GM19463 (cell line): ENCODE results near the gene KCNQ1.

Experiments
- ATAC-seq: cut with Tn5 transposase; IDR thresholded peaks from one replicate; pipeline ENCODE4 v1.9.1; 2021; ENCODE audit warnings: mild to moderate bottlenecking, moderate library complexity; ENCODE audit not compliant: unreplicated experiment

The KCNQ1 gene

GRCh38 chr11:2739531-2740274 lies 294.9 kb downstream of the KCNQ1 start:
- ATAC-seq, result no peak

GRCh38 chr11:2740275-2740940 lies 295.6 kb downstream of the KCNQ1 start:
- ATAC-seq, result no peak

DNA sequence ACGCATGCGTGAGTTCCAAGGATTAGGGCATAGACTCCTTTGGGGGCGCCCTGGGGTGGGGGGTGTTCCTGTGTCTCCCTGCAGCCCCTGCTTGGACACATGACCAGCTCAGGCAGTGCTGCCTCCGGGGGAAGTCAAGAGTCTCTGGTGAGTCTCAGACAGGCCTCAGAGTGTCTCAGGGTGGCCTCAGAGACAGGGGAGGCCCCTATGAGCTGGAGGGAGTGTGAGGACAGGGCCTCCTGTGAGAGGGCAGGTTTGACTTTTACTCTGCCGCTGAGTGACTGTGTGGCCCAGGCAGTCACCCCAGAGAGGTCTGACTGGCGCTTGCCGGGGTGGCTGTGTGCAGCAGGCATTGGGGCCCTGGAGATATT lies 296.2 kb downstream of the KCNQ1 start:
- no peak for ATAC-seq

- ATAC-seq, result no peak
Measured at GRCh38 chr11:2741377-2742131, 296.7 kb downstream of the KCNQ1 start.

- no peak for ATAC-seq
Measured at GRCh38 chr11:2742201-2742600, 297.4 kb downstream of the KCNQ1 start.

GRCh38 chr11:2742611-2743426 lies 298.0 kb downstream of the KCNQ1 start:
- ATAC-seq, result no peak

DNA sequence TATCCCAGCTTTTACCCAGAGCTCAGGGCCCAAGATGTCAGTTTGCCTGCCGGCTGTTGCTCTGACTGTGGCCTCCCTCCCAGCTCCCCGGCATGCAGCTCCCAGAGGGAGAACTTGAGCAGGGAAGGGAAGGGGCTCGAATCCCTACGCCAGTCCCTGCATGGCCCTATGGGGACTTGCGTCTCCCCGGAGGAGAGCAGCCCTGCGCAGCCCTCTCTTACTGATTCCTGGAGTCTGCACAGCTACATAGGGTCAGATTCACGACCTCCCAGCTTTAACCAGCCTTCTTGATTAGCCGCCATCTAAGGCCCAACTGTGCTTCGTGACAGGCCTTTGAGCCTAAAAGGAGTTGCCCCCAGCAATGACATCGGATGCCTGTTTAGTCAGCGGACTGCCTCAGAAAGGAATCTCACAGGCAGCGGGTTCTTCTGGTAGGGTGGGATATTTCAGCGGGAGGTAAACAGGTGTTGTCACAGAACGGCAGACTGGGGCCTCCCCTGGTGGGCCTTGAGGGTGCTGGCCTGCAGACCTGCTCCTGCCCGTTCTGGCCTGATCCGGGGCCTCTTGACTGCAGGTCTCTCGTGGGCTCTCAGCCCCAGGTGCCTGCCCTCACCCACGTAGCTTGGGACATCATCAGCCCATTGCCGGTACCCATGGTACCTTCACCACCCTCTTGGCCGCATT lies 298.8 kb downstream of the KCNQ1 start:
- no peak for ATAC-seq

- no peak for ATAC-seq
Measured at GRCh38 chr11:2744166-2744565, 299.4 kb downstream of the KCNQ1 start.

- ATAC-seq, result no peak
Measured at GRCh38 chr11:2745511-2745910, 300.7 kb downstream of the KCNQ1 start.

DNA sequence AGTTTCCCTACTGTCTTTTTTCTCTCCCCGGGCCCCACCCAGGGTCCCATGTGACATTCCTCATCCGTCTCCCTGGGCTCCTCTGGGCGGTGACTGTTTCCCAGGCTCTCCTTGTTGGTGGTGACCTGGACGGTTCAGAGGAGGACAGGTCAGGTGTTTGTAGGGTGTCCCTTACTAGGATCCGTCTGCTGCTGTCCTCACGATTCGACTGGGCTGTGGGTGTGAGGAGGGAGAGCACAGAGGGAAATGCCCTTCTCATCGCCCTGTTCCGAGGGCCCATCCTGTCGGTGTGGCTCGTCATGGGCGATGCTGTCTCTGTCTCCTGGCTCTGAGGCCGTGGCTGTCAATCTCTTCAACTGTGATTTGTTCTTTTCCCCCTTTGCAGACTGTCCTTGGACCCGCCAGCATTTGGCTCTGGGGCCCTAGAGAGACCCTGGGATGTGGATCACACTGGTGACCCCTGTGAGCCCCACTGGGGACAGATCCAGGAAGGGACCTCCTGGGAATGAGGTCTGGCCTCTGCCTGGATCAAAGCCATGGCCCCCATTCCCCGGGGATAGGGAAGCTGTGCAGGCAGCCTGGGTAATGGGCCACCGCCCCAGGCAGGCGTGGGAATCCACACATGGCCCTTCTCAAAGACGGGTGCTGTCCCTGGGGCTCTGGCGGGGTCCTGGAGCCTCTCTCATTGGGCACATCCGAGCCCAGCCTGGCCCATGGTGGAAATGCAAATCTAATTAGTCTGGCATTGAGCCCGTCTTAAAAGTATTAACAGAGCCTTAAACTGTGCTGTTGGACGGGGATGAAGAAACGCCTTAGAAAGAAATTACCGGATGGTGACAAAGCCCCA lies 301.8 kb downstream of the KCNQ1 start:
- no peak for ATAC-seq

DNA sequence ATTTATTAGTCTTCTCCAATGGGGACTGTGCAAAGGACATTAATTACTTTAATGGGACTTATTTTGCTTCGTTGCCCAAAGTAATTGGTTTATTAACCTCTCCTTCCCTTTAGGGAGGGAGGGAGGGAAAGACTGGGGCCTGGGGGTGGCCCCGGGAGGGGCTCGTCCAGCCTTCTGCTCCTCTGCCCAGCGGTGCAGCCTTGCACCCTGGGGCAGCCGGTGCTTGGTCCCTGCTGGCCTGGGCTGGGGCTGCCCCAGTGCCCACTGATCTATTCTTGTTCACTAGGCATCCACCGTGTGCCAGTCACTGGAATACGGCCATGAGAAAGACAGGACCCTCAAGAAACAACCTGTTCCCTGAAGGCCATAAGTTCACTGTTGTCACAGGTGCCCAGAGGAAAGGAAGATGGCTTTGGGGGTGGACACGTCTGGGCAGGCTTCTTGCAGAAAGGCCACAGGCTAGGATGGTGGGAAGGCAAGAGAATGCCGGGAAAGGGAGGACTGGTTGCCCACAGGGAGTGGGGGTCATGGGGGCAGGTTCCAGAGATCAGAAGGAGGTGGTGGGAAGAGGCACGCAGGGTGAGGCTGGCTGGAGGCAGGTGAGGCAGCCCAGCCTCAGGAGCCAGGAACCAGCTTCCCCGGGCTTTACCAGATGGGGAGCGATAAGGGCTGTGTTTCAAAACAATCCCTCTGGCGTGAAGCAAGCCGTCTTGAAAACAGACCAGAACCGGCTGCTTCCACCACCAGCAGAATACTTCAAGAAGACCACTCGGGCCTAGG lies 302.6 kb downstream of the KCNQ1 start:
- ATAC-seq, result no peak

GRCh38 chr11:2748061-2748813 lies 303.4 kb downstream of the KCNQ1 start:
- no peak for ATAC-seq

- no peak for ATAC-seq
Measured at GRCh38 chr11:2748814-2749554, 304.2 kb downstream of the KCNQ1 start.

DNA sequence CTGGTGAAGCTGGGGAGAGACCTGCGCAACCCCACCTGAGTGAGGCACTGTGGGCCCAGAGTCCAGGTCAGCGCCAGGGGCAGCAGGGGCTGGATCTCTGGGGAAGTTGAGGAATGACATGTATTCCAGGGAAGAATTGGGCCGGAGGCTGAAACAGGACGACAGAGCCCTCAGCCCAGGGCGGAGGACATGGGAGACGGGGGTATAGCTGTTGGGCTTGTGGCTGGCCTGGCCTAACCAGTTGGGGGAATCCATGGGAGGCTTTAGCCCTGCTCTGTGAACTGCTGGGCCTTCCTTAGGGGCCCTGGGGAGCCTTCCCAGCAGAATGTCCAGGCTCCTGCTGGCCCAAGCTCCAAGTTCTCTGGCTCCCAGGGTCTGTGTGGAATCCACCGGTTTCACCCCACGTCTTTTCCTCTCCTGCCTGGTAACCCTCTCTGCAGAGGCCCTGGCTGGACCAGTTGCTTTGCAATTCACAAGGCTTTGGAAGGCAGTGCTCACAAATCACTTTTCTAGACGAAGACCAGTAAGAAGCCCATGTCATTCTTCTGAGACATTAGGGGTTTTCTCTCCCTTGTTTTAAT lies 305.4 kb downstream of the KCNQ1 start:
- ATAC-seq, result no peak

DNA sequence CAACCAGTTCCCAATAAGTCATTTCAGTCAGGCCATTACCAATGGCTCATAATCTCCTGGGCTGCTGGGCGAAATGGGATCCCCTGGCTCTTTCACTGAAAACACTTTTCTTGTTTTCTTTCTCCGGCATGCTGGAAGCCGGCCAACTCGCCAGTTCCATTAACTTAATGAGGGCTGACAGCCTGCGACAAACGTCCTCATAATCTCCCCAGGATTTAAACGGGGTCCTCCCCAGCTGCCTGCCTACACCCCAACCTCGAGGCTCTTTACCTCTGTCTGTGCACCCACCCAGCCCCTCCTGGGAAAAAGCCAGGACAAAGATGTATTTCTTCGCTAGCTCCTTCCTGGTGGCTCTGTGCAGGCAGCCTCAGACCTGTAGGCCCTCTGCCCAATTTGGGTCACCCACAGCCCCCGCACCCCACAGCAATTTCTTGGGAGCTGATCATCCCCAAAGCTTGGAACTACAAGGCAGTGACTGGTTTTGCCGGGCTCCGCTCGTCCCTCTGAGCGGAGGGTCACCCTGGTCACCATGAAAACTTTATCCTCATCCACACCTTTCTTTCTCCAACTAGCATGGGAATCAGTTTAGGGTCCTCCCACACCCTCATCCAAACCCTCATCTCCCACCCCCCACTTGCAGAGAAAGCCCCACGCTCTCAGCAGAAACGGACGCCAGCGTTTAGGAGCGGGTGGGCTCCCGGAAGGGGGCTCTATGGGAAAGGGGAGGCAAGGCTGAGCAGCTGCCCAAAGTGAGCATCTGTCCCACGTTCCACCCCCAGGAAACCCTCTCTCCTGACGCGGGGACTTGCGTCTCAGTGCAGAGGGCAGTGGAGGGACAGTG lies 306.1 kb downstream of the KCNQ1 start:
- no peak for ATAC-seq

GRCh38 chr11:2751523-2752203 lies 306.9 kb downstream of the KCNQ1 start:
- ATAC-seq, result no peak
